Activated CD8-positive, alpha-beta memory T cell treated with anti-CD3 and anti-CD28 coated beads for 24 hours (primary cell): ENCODE measurements around the gene SLC18A2.
"Not testable (repeated sequence)": the region's sequence is repeated elsewhere in the genome, so short reads cannot be mapped to it uniquely, and the experiment has no call there.

Source experiments
- DNase-seq: peaks from one replicate; pipeline ENCODE4 v3.0.0-alpha.2; 2020

The SLC18A2 gene

GRCh38 chr10:117240621-117241529 is at the start of gene SLC18A2:
SLC18A2 (plus strand) TSS chr10:117241114; CDS start chr10:117241694, 580 bp downstream.
- DNase-seq: no peak

GRCh38 chr10:117197189-117197588 is 43.7 kb upstream of the SLC18A2 start, which contains the start of gene KCNK18:
KCNK18 (plus strand) TSS chr10:117197489; CDS start chr10:117197489, 0 bp downstream.
- DNase-seq: no peak

- no peak for DNase-seq
Observed at GRCh38 chr10:117198088-117198487, 42.8 kb upstream of the SLC18A2 start.

- no peak for DNase-seq
Observed at GRCh38 chr10:117201826-117202225, 39.1 kb upstream of the SLC18A2 start.

GRCh38 chr10:117204316-117204715 is 36.6 kb upstream of the SLC18A2 start:
- DNase-seq: no peak

- no peak for DNase-seq
Observed at GRCh38 chr10:117212176-117212575, 28.7 kb upstream of the SLC18A2 start.

- DNase-seq: no peak
Observed at GRCh38 chr10:117214401-117214800, 26.5 kb upstream of the SLC18A2 start.

- no peak for DNase-seq
Observed at GRCh38 chr10:117215079-117215478, 25.8 kb upstream of the SLC18A2 start.

- no peak for DNase-seq
Observed at GRCh38 chr10:117216028-117216427, 24.9 kb upstream of the SLC18A2 start.

GRCh38 chr10:117216611-117217195 is 24.2 kb upstream of the SLC18A2 start:
- DNase-seq: peak; percentile 89

GRCh38 chr10:117217196-117217761 is 23.6 kb upstream of the SLC18A2 start:
- DNase-seq: peak; percentile 66

GRCh38 chr10:117218654-117219053 is 22.3 kb upstream of the SLC18A2 start:
- DNase-seq: no peak

GRCh38 chr10:117221156-117221711 is 19.7 kb upstream of the SLC18A2 start:
- no peak for DNase-seq

- DNase-seq: no peak
Observed at GRCh38 chr10:117222552-117222951, 18.4 kb upstream of the SLC18A2 start.

- no peak for DNase-seq
Observed at GRCh38 chr10:117222976-117223692, 17.8 kb upstream of the SLC18A2 start.

- no peak for DNase-seq
Observed at GRCh38 chr10:117223693-117224430, 17.1 kb upstream of the SLC18A2 start.

- no peak for DNase-seq
Observed at GRCh38 chr10:117224881-117225280, 16.0 kb upstream of the SLC18A2 start.

- DNase-seq: no peak
Observed at GRCh38 chr10:117226813-117227451, 14.0 kb upstream of the SLC18A2 start.

- no peak for DNase-seq
Observed at GRCh38 chr10:117228210-117228609, 12.7 kb upstream of the SLC18A2 start.

GRCh38 chr10:117230107-117230506 is 10.8 kb upstream of the SLC18A2 start:
- not testable (repeated sequence) for DNase-seq

- DNase-seq: no peak
Observed at GRCh38 chr10:117237401-117237991, 3.4 kb upstream of the SLC18A2 start.
